ENCODE data around the gene INSYN2B.

DNA sequence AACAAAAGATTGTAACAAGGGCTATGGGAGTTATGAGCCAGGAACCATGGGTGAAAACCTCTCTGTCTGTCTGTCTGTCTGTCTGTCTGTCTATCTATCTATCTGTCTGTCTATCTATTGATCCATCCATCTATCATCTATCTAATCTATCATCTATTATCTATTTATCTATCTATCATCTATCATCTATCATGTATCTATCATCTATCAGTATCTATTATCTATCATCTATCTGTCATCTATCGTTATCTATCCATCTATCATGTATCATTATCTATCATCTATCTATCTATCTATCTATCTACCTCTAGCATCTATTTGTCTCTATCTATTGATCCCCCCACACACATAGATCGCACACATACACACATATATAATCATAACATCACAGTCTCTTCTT, 112.9 kb downstream of the INSYN2B start:
- TF ChIP-seq, protein P1, sequence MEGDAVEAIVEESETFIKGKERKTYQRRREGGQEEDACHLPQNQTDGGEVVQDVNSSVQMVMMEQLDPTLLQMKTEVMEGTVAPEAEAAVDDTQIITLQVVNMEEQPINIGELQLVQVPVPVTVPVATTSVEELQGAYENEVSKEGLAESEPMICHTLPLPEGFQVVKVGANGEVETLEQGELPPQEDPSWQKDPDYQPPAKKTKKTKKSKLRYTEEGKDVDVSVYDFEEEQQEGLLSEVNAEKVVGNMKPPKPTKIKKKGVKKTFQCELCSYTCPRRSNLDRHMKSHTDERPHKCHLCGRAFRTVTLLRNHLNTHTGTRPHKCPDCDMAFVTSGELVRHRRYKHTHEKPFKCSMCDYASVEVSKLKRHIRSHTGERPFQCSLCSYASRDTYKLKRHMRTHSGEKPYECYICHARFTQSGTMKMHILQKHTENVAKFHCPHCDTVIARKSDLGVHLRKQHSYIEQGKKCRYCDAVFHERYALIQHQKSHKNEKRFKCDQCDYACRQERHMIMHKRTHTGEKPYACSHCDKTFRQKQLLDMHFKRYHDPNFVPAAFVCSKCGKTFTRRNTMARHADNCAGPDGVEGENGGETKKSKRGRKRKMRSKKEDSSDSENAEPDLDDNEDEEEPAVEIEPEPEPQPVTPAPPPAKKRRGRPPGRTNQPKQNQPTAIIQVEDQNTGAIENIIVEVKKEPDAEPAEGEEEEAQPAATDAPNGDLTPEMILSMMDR (IDR thresholded peaks at IDR 0.05), result no peak
- TF ChIP-seq POLR2A (IDR thresholded peaks at IDR 0.05) (no peak), POLR2AphosphoS5 (IDR thresholded peaks at IDR 0.05) (no peak), EP300 (IDR thresholded peaks at IDR 0.05) (no peak)
